K562 (cell line): ENCODE measurements around the gene STRN3. TPM values are rescaled to one million over a fixed set of nuclear protein-coding genes. Genes with fewer than 3 reads are reported as not detected.

Source experiments
- FOXM1 ChIP-seq, 2 experiments: fragments of 450-650 bp in 1 of 2; sonication (generic) in 1 of 2; formaldehyde crosslinking in 1 of 2; IDR thresholded peaks; 2 replicates each; pipeline versions ENCODE4 v1.6.1 to v1.9.0; 2017 to 2022; ENCODE audit warnings: low read depth in 2 of 2, mild to moderate bottlenecking in 2 of 2, missing genetic modification reagents in 1 of 2, moderate library complexity in 1 of 2
- L3MBTL2 ChIP-seq: fragments of 450-650 bp; IDR thresholded peaks from 2 replicates; pipeline ENCODE4 v1.6.1; 2016; ENCODE audit warnings: mild to moderate bottlenecking, moderate library complexity
- NELFE ChIP-seq: IDR thresholded peaks from 2 replicates; pipeline ENCODE4 v1.6.1; 2011; ENCODE audit warnings: mild to moderate bottlenecking; ENCODE audit not compliant: insufficient read depth, insufficient read length
- NFE2L1 ChIP-seq: fragments of 450-650 bp; IDR thresholded peaks from 2 replicates; pipeline ENCODE4 v1.6.1; 2016; ENCODE audit warnings: missing genetic modification characterization, low read depth, mild to moderate bottlenecking, missing compliant biosample characterization, moderate library complexity, borderline replicate concordance
- SMARCA4 ChIP-seq: fragments of 450-650 bp; IDR thresholded peaks from 2 replicates; pipeline ENCODE4 v1.6.1; 2016
- ZNF184 ChIP-seq: sonication (generic); formaldehyde crosslinking; IDR thresholded peaks from 2 replicates; pipeline ENCODE4 v1.5.0; 2020; ENCODE audit warnings: missing genetic modification reagents
- ZSCAN32 ChIP-seq: fragments of 450-650 bp; formaldehyde crosslinking; IDR thresholded peaks from 2 replicates; pipeline ENCODE4 v1.4.0; 2020; ENCODE audit warnings: mild to moderate bottlenecking, moderate library complexity
- polyA plus RNA-seq, 8 experiments: library from polyadenylated mRNA; depleted of rRNA in 4 of 8; stranded (reverse) in 5 of 8; unstranded in 3 of 8; fragments of >200 nt; fragmentation: Nextera tagmentation in 2 of 8; fragmentation: Illumina TruSeq in 1 of 8; extraction: Ambion mirVana in 2 of 8; extraction: Trizol in 1 of 8; gene quantifications; 2 replicates each; pipeline versions ENCODE4 v1.2.1 to v1.2.3, GENCODE V29; 2011 to 2014; ENCODE audit warnings: inconsistent platforms in 1 of 8, missing spikeins in 1 of 8
- total RNA-seq, 7 experiments: library from RNA; depleted of rRNA in 6 of 7; stranded (reverse); fragments of >200 nt in 6 of 7; fragmentation: Illumina TruSeq in 2 of 7; extraction: Trizol in 2 of 7; gene quantifications; 2 replicates each; pipeline versions ENCODE4 v1.2.1 to v1.2.3, GENCODE V29; 2011 to 2021; ENCODE audit warnings: low replicate concordance in 1 of 7
- TF ChIP-seq, protein P1 (sequence below), 2 experiments: fragments of 450-650 bp in 1 of 2; sonication (generic) in 1 of 2; formaldehyde crosslinking in 1 of 2; IDR thresholded peaks; 2 replicates each; pipeline versions ENCODE4 v1.7.1 to v1.9.0; 2016 to 2022; ENCODE audit warnings: inconsistent platforms in 1 of 2, mild to moderate bottlenecking in 1 of 2, missing genetic modification reagents in 1 of 2
- TF ChIP-seq, protein P2 (sequence below): fragments of 250-450 bp; sonication (Bioruptor Pico); IDR thresholded peaks from 2 replicates; pipeline ENCODE4 v1.8.0; 2021; ENCODE audit warnings: mild to moderate bottlenecking, moderate library complexity
- TF ChIP-seq, protein P3 (sequence below): fragments of 250-450 bp; sonication (Bioruptor Pico); IDR thresholded peaks from 2 replicates; pipeline ENCODE4 v1.4.0; 2020
- TF ChIP-seq, protein P4 (sequence below): sonication (generic); formaldehyde crosslinking; IDR thresholded peaks from 2 replicates; pipeline ENCODE4 v1.8.1; 2023; ENCODE audit warnings: mild to moderate bottlenecking, missing genetic modification reagents

Gene STRN3
- total and polyA plus RNA-seq, 9 of the 15 experiments (the other 6 are each of a cell fraction or from before 2014, with no cell fraction given) = 5.9 to 29.1 (median 16.0) TPM

DNA sequence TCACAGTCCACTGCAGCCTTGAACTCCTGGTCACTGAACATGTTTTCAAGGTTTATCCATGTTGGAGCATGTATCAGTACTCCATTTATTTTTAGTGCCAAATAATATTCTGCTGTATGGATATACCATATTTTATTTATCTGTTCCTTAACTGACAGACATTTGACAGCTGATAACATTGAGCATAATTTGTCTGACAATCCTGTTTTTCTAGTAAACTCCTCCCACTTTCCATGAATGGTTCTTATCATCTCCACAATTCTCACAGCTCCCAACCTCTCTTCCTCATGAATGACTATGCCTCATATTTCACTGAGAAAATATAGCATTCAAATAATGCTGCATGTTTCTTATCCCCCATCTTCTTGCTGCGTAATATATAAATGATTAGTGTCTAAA is 118.5 kb downstream of the STRN3 start (continued):
- TF ChIP-seq, protein P1, sequence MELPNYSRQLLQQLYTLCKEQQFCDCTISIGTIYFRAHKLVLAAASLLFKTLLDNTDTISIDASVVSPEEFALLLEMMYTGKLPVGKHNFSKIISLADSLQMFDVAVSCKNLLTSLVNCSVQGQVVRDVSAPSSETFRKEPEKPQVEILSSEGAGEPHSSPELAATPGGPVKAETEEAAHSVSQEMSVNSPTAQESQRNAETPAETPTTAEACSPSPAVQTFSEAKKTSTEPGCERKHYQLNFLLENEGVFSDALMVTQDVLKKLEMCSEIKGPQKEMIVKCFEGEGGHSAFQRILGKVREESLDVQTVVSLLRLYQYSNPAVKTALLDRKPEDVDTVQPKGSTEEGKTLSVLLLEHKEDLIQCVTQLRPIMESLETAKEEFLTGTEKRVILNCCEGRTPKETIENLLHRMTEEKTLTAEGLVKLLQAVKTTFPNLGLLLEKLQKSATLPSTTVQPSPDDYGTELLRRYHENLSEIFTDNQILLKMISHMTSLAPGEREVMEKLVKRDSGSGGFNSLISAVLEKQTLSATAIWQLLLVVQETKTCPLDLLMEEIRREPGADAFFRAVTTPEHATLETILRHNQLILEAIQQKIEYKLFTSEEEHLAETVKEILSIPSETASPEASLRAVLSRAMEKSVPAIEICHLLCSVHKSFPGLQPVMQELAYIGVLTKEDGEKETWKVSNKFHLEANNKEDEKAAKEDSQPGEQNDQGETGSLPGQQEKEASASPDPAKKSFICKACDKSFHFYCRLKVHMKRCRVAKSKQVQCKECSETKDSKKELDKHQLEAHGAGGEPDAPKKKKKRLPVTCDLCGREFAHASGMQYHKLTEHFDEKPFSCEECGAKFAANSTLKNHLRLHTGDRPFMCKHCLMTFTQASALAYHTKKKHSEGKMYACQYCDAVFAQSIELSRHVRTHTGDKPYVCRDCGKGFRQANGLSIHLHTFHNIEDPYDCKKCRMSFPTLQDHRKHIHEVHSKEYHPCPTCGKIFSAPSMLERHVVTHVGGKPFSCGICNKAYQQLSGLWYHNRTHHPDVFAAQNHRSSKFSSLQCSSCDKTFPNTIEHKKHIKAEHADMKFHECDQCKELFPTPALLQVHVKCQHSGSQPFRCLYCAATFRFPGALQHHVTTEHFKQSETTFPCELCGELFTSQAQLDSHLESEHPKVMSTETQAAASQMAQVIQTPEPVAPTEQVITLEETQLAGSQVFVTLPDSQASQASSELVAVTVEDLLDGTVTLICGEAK (IDR thresholded peaks at IDR 0.05) = no peak
- TF ChIP-seq, protein P1 (CRISPR knock-in tag; IDR thresholded peaks at IDR 0.05) = no peak
- TF ChIP-seq, protein P2, sequence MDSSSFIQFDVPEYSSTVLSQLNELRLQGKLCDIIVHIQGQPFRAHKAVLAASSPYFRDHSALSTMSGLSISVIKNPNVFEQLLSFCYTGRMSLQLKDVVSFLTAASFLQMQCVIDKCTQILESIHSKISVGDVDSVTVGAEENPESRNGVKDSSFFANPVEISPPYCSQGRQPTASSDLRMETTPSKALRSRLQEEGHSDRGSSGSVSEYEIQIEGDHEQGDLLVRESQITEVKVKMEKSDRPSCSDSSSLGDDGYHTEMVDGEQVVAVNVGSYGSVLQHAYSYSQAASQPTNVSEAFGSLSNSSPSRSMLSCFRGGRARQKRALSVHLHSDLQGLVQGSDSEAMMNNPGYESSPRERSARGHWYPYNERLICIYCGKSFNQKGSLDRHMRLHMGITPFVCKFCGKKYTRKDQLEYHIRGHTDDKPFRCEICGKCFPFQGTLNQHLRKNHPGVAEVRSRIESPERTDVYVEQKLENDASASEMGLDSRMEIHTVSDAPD (CRISPR knock-in tag) = no peak
- TF ChIP-seq ZSCAN32 (CRISPR knock-in tag) (no peak), NELFE (no peak), SMARCA4 (peak; percentile 38; the same call in 1 of the 2 replicates), ZNF184 (CRISPR knock-in tag) (no peak), NFE2L1 (tag) (no peak), FOXM1 (IDR thresholded peaks at IDR 0.05; ENCODE audit: low read depth) (peak; percentile 27; the same call in 1 of the 2 replicates), FOXM1 (CRISPR knock-in tag; IDR thresholded peaks at IDR 0.05; ENCODE audit: low read depth) (no peak), L3MBTL2 (no peak)
- TF ChIP-seq, protein P3, sequence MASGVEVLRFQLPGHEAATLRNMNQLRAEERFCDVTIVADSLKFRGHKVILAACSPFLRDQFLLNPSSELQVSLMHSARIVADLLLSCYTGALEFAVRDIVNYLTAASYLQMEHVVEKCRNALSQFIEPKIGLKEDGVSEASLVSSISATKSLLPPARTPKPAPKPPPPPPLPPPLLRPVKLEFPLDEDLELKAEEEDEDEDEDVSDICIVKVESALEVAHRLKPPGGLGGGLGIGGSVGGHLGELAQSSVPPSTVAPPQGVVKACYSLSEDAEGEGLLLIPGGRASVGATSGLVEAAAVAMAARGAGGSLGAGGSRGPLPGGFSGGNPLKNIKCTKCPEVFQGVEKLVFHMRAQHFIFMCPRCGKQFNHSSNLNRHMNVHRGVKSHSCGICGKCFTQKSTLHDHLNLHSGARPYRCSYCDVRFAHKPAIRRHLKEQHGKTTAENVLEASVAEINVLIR = no peak
- TF ChIP-seq, protein P4, sequence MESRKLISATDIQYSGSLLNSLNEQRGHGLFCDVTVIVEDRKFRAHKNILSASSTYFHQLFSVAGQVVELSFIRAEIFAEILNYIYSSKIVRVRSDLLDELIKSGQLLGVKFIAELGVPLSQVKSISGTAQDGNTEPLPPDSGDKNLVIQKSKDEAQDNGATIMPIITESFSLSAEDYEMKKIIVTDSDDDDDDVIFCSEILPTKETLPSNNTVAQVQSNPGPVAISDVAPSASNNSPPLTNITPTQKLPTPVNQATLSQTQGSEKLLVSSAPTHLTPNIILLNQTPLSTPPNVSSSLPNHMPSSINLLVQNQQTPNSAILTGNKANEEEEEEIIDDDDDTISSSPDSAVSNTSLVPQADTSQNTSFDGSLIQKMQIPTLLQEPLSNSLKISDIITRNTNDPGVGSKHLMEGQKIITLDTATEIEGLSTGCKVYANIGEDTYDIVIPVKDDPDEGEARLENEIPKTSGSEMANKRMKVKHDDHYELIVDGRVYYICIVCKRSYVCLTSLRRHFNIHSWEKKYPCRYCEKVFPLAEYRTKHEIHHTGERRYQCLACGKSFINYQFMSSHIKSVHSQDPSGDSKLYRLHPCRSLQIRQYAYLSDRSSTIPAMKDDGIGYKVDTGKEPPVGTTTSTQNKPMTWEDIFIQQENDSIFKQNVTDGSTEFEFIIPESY (CRISPR knock-in tag) = no peak
